ENCODE measurements around the gene PALLD.

Gene PALLD

DNA sequence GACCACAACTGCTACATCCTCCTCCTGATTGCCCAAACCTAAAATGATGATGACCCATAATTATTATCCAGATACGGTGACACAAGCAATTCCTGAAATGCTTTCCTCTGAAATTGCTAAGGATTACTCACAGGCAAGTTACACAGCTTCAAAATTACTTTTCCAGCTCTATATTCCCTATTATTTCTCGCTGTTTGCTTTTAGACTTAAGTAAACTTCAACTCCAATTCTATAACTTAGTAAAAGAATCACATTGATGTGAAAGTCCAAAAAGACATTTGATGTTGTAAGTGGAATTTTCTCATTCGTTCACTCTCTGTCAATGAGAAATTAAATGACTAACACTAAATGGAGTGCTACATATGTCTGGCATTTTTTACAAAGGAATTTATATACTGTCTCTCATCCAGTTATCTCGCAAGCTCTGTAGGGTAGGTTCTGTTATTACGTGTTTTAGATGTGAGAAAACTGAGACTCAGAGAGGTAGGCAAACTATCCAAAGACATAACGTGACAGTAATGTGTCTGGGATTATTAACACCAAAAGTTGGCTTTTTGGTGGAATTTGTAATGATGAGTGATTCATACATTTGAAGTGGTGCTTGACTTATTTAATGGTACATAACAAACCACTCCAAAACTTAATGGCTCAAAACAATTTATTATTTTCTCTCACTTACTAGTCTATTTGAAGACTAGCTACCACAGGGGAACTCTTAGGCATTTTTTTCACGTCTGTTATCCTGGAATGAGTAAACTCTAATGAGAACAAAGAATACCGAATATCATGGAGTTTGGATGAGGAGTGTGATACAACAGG lies 31.5 kb downstream of the PALLD start:
- DNase-seq, result no peak

DNA sequence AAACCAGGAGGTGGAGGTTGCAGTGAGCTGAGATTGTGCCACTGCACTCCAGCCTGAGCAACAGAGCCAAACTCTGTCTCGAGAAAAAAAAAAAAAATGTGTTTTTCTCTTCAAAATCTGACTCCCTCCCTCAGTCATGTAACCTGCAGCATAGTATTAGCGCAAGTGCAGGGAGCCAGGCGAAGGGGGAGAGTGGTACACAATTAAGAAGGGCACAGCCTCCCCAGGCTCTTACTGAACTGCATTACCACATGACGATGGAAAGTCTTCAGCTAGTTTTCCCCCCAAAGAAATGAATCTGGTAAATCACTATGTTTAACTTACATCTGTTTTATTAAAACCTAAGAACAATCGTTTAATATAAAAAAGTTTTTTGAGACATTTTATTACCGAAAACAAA lies 32.4 kb downstream of the PALLD start:
- DNase-seq, result no peak

DNA sequence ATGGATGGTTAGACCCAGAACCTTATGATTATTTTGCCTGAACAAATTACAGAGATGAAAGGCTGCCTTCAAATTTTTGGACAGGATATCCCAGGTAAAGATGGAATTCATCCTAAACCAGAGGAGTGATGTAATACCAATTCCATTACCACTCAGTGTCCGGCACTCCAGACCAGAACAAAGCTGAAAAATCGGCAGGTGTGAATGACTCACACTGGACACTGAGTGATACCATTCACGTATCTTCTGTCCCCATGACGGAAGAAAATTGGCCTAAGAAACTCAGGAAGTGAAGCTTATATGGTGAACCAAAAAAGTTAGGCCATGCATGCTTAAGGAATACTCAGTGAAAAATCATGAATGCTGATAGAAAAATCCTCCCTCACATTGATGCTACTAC lies 34.5 kb downstream of the PALLD start:
- no peak for DNase-seq

- DNase-seq, result no peak
These were observed 37.7 kb downstream of the PALLD start for GRCh38 chr4:168534535-168534934.

DNA sequence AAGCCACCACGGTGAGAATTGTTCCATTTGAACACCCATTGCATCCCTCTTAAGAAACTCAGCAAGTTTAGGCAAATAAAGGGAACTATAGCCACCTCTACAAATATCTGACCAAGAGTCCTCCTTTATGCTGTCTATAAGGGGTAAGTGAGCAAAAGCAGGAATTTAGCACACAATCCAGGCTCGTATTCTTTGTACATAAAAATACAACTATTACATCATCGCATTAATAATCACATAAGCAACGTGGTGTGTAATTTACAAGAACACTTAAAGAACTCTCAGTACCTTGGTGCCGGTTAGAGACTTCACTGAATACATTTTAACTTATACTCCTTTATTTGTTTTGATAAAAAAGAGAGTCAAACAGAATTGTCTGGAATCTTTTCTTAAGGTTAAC lies 38.8 kb downstream of the PALLD start:
- DNase-seq, result no peak

DNA sequence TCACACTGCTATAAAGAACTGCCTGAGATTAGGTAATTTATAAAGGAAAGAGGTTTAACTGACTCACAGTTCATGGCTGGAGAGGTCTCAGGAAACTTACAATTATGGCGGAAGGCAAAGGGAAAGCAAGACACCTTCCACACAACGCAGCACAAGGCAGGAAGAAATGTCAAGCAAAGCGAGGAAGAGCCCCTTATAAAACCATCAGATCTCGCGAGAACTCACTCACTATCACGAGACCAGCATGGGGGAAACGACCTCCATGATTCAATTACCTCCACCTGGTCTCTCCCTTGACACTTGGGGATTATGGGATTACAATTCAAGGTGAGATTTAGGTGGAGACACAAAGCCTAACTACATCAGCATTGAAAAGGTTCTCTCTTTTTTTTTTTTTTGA lies 39.6 kb downstream of the PALLD start:
- DNase-seq, result no peak

- no peak for DNase-seq
These were observed 40.2 kb downstream of the PALLD start for GRCh38 chr4:168537086-168537485.

- DNase-seq, result no peak
These were observed 40.7 kb downstream of the PALLD start for GRCh38 chr4:168537571-168537970.

DNA sequence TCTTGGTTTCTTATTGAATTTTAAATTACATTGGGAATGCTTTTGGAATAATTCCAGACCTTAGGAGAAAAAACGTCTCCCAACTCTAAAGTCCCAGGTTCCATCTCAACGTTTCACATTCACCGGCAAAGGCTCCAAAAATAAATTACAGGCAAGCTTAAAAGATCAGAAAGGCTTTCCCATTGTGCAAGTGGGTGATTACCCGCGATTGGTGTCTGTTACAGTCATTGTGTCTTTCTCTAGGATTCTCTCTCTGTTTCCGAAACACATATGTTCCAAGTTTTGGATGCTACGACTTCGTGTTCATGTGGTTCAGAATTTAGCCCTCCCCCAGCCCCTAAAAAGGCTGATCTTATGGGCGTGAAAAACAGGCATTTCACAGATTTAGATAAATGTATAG lies 41.8 kb downstream of the PALLD start:
- DNase-seq, result no peak

DNA sequence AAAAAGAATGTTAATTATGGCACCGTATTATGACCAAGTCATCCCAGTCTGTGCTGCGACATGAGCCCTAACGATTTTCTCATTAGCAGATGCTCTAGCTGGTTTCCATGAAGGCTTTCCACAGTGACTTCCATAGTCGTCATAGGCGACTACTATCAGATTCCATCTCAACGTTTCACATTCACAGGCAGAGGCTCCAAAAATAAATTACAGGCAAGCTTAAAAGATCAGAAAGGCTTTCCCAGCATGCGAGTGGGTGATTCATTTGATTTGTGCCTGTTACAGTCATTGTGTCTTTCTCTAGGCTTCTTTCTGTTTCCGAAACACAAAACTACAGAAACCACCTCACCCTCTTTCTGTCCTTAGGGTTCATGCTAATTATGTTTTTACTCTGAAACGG lies 43.2 kb downstream of the PALLD start:
- no peak for DNase-seq

- no peak for DNase-seq
These were observed 43.8 kb downstream of the PALLD start for GRCh38 chr4:168540503-168541265.

- DNase-seq, result no peak
These were observed 44.6 kb downstream of the PALLD start for GRCh38 chr4:168541266-168541953.

- DNase-seq, result no peak
These were observed 52.3 kb downstream of the PALLD start for GRCh38 chr4:168549143-168549542.

DNA sequence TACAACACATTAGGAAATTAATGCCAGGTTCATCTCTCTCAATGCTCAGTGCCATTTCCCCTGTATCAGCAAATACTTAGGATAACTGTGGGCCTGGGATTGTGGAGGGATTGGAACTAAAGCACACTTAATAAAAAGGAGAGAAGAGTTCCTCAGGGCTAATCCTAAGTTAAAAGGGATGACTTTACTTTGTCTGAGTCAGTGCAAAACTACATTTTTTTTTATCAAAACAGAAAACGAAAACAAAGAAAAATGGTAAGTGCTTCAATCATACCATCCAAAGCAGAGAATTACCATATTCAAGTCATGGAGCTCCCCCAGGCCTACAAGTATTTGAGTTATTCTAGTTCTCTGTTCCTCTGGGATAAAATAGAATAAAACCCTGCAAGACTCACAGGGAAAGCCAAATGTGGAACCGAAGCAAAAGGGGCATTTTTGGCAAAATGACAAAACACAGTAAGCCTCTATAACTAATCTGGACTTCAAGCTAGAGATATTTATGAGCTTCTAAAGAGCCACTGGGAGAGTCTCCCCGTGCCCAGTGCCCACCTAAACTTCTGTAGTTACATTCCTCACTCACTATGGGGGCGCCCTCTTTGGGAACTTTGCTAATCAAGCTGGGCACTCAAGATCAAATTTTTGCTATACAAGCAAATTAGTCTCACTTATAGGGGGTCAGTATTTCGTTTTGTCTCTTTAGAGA lies 53.4 kb downstream of the PALLD start:
- DNase-seq, result no peak

DNA sequence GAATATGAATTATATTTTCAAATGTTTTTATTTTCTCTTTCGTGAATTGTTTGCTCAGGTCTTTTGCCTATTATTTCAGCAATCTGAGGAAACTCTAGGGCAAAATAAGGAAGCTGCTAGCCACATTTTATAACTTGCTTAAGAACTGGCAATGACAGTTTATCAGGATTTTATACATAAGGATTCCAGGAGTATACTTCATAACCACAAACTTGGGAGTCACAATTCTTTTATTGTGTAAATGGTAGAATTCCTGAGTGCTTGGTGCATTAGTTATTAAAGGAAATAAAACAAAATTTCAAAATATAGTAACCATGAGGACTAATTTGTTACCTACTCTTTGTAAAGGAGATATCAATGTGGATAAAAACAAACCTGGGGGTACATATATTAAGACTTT lies 54.4 kb downstream of the PALLD start:
- no peak for DNase-seq

DNA sequence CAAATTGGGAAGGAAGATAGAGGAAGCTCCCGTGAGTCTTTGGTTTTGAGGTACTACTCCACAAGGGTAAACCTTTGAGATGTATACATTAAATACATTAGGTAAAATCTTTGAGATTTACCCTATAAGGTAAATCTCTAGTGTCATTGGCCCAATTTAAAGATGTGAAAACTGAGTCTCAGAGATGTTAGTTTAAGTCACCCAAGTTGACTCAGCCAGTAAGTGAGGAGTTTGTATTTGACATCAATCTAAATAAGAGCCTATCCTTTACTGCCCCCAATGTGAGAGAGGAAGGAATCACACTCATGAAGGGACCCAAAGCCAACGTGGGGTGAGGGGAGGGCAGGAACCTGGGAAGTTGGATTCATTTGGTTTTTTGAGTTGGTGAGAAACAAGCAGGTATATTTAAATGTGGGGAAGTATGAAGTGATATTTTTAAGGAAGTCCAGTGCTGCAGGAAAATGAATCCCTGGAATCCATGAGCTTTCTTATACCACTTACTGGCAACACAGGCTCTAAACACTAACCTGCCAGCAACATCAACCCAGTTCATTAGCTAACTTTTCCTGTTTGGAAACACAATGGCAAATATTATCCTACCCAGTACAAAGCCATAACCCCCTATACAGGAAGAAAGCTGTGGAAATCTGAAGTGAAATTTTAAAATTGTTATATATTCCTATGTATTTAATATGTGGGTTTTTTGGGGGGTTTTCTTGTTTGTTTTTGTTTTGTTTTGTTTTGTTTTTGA lies 55.3 kb downstream of the PALLD start:
- DNase-seq, result no peak

DNA sequence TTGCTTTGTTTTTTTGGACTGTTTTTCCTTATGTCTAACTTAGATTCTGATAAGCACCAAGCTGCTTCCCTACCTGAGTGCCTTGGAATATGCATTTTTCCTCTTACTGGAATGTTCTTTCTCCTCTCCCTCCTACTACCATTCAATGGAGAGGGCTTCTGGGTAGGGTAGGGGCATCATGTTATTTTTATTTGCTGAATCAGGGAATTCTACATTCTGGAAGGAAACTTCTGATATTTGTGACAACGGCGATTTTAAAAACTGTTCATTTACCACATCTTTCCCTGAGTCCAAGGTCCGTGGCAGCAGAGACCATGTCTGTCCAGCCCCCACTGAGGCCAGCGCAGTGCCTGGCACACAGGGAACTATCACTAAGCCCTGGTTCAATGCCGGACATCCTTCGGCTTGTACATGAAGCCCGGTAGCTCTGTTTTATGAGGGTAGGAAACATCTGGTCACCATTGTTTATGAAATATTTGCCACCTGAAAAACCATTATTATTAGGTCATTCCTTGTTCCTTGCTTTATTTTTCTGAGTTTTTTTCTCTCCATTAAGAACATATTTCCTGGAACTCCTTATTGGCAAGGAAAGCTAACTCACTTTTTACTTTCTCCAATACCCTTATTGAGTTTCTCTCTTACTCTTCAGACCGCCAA lies 57.0 kb downstream of the PALLD start:
- no peak for DNase-seq

- no peak for DNase-seq
These were observed 58.6 kb downstream of the PALLD start for GRCh38 chr4:168555437-168555836.

DNA sequence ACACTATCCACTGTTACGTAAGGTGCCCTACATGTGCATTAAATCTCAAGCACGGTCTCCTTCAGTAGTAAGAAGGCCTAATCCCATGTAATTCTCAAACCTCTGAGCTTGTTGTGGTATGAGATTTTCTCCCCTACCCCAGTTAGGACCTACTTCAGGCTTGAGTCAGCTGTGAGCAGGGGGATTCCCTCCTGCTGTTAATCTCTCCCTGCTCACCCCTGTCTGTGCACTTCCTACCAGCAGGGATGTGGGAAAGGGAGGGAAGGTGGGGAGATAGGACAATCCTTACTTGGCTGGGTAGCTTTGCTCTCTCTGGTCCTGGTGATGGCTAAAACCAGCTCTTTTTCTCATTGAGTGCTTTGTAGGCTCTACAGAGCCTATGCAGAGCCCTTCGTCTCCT lies 60.8 kb downstream of the PALLD start:
- DNase-seq, result no peak

DNA sequence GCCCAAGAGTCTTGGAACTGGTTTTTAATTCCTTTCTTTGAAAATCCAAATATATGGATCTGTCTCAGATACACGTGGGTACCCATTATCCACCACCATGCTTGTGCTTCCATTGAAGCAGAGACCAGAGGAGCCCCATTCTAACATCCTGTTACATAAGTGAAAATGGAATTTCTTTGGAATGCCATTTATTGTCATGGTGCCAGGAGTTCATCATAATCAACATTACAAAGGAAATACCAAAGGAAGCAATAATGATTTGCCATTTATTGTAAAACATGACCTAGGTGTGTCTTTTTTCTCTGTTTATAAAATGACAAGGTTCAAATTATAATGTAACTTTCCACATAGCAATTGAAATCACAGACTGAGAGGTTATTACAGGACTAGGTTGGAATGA lies 61.7 kb downstream of the PALLD start:
- no peak for DNase-seq

DNA sequence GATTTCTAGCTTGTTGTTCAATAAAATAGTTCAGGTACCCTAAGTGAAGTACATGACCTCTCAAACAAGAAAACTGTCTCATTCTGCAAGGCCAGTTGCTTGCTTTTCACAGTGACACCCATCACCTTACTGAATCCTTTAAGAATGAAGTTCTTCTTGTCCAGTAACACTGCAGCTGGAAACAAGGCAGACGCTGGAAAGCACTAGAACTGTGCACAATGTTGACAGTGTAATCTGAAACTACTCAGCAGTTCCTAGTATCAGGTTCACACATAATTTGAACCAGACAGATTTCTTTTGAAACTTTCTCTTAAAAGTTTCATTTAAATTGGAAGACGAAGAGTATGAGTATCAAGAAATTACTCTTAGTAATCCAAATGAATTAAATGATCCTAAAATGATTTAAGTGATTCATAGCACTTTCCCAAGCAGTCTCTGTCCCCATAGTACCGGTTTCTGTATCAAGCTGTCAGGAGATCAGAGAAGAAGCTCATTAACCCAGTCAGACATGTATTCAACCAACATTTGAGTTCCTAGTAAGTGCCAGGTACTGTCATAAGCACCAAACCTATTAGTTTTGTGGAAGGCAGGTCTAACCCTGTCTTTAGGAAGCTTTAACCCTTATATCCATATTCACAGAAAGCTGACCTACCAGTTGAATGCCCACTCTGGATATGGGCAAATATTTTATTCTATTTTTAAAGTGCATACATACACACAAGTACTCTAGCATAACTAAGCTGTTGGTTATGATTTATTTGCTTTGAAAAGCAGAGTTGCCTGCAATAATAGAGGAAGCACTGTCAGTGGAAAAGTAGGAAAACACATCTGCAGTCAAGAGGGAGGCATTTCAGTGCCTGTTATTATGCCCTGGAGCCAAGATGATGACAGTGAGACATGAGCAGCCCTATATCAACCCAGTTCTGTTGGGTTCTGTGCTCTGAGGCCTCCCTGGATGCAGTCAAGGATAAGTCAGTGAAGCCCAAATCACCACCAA lies 63.6 kb downstream of the PALLD start:
- peak; percentile 35 for DNase-seq

All from NCI-H510A (cell line).